PFSK-1 (cell line): ENCODE results near the gene GLT8D1.

ENCODE experiments used
- POLR2AphosphoS5 ChIP-seq: IDR thresholded peaks from 2 replicates; pipeline ENCODE4 v1.6.1; 2012; ENCODE audit warnings: low read depth, mild to moderate bottlenecking, control low read depth, low read length, moderate library complexity
- REST ChIP-seq, 2 experiments: IDR thresholded peaks; 2 replicates each; pipeline versions ENCODE4 v1.6.1 to v1.8.0; 2011 to 2012; ENCODE audit warnings: low read depth in 2 of 2, low read length in 2 of 2, control low read depth in 1 of 2, inconsistent platforms in 1 of 2, mild to moderate bottlenecking in 1 of 2, moderate library complexity in 1 of 2; ENCODE audit not compliant: insufficient read depth in 1 of 2
- SIN3A ChIP-seq: IDR thresholded peaks from 2 replicates; pipeline ENCODE4 v1.6.1; 2012; ENCODE audit warnings: mild to moderate bottlenecking, low read length, moderate library complexity, borderline replicate concordance; ENCODE audit not compliant: insufficient read depth
- TAF1 ChIP-seq: IDR thresholded peaks from 2 replicates; pipeline ENCODE4 v1.6.1; 2012; ENCODE audit warnings: low read length, control low read depth, borderline replicate concordance; ENCODE audit not compliant: insufficient read depth

- TF ChIP-seq POLR2AphosphoS5 (no peak), REST (IDR thresholded peaks at IDR 0.05; ENCODE audit: insufficient read depth in 1 of 2, low read depth in 2 of 2, low read length in 2 of 2) (no peak), SIN3A (no peak), TAF1 (no peak)
Measured at GRCh38 chr3:52712291-52713212, 7.0 kb upstream of the GLT8D1 start.
